ENCODE measurements around the gene DENND4C. TPM values are rescaled to one million over a fixed set of nuclear protein-coding genes. Genes with fewer than 3 reads are reported as not detected.
A peak's percentile ranks its signal among the peaks of the same experiment; 100 is the strongest.
"Not testable (repeated sequence)": the region's sequence is repeated elsewhere in the genome, so short reads cannot be mapped to it uniquely, and the experiment has no call there.

DENND4C gene
- total RNA-seq, 1 donor from 2014 or later: 20.8 TPM

GRCh38 chr9:19386502-19387044 lies 156.1 kb downstream of the DENND4C start:
- intact Hi-C loops (cut with DNase I): no loop called here
- ATAC-seq (ENCODE audit: poor library complexity) (no peak), DNase-seq (no peak)

DNA sequence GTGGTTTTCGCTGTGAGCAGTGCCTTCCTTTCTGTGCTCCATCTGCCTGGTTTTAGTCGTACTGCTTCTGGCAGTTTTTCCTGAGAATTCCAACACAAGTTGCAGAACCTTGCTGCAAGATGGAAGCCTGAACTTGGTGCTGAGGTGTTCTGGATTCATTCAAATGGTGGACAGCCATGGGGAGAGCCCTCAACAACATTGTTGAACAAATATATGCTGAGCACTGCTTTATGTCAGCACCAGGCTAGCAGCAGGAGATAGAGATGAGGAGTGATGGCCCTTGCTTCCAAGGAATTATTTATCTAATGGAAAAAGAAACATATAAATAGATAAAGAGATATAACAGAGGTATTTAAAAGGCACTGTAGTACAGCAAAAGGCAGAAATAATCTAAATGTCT lies 156.8 kb downstream of the DENND4C start:
- intact Hi-C loops (cut with DNase I): no loop called here
- ATAC-seq (ENCODE audit: poor library complexity) (no peak), DNase-seq (no peak)

DNA sequence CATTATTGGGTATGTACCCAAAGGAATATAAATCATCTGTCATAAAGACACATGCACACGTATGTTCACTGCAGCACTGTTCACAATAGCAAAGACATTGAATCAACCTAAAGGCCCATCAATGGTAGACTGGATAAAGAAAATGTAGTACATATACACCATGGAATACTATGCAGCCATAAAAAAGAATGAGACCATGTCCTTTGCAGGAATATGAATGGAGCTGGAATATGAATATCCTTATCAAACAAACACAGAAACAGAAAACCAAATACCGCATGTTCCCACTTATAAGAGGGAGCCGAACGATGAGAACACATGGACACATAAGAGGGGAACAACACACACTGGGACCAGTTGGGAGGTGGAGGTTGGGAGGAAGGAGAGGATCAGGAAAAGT lies 159.0 kb downstream of the DENND4C start:
- ATAC-seq (ENCODE audit: poor library complexity); intact Hi-C loops (cut with DNase I): not testable (repeated sequence)

GRCh38 chr9:19397845-19398244 lies 167.4 kb downstream of the DENND4C start:
- ATAC-seq (ENCODE audit: poor library complexity) (no peak), DNase-seq (no peak)
- intact Hi-C loops (cut with DNase I): no loop called here

More for the DNA sequence above, 159.0 kb downstream of the DENND4C start:
- not testable (repeated sequence) for DNase-seq

DNA sequence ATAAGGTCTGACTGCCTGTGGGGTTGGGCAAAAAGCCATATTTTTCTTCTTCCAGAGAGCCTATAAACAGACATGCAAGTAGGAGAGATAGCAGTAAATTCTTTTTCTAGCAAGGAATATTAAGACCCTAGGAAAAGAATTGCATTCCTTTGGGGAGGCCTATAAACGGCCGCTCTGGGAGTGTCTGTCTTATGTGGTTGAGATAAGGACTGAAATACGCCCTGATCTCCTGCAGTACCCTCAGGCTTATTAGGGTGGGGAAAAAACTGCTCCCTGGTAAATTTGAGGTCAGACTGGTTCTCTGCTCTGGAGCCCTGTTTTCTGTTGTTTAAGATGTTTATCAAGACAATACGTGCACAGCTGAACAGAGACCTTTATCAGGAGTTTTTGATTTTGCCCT lies 172.7 kb downstream of the DENND4C start:
- intact Hi-C loops (cut with DNase I); ATAC-seq (ENCODE audit: poor library complexity); DNase-seq: not testable (repeated sequence)

GRCh38 chr9:19404283-19405075 lies 174.0 kb downstream of the DENND4C start:
- DNase-seq (no peak), ATAC-seq (ENCODE audit: poor library complexity) (no peak)
- intact Hi-C loops (cut with DNase I): no loop called here

- intact Hi-C loops (cut with DNase I): no loop called here
- ATAC-seq (ENCODE audit: poor library complexity) (no peak), DNase-seq (no peak)
These were observed 175.3 kb downstream of the DENND4C start for GRCh38 chr9:19405771-19406170.

- intact Hi-C loops (cut with DNase I): no loop called here
- peak; percentile 55 for ATAC-seq (ENCODE audit: poor library complexity)
These were observed 177.8 kb downstream of the DENND4C start for GRCh38 chr9:19408316-19408692.

DNA sequence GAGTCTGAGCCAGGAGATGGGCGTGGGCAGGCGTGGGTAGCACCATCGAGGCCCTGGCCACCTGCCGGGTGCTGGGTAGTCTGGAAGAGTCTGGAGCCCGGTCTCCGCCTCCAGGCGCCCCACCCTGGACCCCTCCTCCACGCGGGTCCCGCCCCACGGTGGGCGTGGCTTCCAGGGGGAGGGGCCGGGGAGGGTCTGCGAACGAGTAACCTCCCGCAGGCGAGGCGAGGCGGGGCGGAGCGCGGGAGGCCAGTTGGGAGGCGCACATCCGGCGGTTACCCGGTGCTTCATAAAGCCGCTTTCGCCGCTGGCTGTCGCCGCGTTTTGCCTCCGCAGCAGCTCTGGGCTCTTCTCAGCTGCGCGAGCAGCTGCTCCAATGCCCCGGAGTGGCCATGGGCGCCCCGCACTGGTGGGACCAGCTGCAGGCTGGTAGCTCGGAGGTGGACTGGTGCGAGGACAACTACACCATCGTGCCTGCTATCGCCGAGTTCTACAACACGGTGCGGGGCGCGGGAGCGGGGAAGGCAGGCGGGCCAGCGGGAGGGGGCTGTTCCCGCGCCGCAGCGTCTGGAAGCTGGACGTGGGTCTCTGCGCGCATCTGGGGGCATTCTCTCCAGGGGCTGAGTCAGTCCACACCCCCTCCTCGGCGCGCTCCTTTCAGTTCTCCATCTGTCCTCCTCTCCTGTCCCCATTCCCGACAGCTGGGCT lies 178.4 kb downstream of the DENND4C start, which contains the start of gene ACER2:
Gene ACER2 (plus strand): TSS at position 317 of the 708 bp plus-strand sequence. CDS start 76 bp downstream, at position 393.
- intact Hi-C loops (cut with DNase I): no loop called here
- ATAC-seq (ENCODE audit: poor library complexity): peak; percentile 99

More at GRCh38 chr9:19408316-19408692, 177.8 kb downstream of the DENND4C start:
- DNase-seq: peak; percentile 83

DNA sequence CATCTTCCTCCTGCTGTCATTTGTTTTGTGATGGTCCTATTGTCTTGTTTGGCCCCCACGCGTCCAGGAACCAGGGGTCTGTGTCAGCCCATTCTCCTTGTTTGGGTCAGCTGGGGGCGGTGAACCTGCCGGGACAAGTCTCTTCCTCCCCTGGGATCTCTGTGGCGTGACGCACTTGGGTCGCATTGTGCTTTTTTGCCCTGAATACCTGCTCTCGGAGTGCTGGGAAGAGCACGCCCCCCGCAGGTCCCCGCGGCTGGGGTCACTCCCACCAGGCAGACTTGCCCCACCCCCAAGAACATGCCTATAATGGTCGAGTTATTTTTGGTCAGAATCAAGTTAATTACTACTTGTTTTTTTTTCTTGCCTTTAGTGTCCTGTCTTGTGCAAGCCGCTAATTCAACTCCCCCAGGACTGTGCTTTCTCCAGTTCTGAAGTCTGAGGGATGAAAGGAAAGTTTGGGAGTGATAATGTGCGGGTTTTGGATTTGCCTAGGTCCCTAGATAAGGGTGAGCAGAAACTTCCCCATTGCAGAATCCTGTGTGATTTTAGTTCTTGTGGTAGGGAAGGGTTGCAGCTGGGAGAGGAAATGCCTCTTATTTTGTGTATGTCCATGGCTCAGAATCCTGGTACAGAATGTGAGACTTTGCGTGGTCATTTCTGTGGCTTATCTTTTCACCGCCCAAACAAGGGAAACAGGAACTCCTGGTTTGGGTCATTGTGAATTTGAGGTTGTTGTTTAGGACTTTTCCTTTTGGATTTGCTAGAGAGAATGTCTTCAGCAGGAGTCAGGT lies 179.1 kb downstream of the DENND4C start:
- DNase-seq (peak; percentile 64), ATAC-seq (ENCODE audit: poor library complexity) (peak; percentile 32)
- intact Hi-C loops (cut with DNase I): no loop called here

More for the DNA sequence above, 178.4 kb downstream of the DENND4C start, which contains the start of gene ACER2:
- peak; percentile 98 for DNase-seq

DNA sequence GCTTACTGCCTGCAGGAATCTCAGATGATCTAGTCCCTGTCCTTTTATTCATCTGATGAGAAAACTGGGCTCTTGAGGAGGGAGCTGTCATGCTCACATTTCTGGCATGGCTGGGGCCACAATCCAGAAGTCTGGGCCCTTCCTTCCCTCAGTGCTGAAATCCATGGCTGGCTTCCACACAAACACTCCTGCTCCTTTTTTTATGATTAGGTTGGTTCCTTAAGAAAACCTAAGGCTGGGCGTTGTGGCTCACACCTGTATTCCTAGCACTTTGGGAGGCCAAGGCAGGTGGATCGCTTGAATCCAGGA lies 179.7 kb downstream of the DENND4C start:
- ATAC-seq (ENCODE audit: poor library complexity) (no peak), DNase-seq (no peak)
- intact Hi-C loops (cut with DNase I): no loop called here

DNA sequence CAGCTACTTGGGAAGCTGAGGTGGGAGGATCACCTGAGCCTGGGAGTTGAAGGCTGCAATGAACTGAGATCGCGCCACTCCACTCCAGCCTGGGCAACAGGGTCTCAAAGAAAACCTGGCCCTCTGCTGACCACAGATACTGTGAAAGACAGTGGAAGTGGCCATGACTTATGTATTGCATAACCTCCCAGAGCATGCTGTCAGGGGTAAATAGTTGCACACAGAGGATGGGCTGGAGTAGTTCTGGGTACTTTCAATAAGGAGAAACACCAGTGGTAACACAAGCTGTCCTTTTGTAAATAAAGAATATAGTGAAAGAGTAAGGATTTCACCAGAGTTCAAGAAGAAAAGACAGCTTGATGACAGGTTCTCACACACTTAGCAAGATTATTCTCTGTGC lies 180.1 kb downstream of the DENND4C start:
- ATAC-seq (ENCODE audit: poor library complexity): no peak
- no peak for DNase-seq
- intact Hi-C loops (cut with DNase I): no loop called here

- no peak for ATAC-seq (ENCODE audit: poor library complexity)
- intact Hi-C loops (cut with DNase I): no loop called here
- DNase-seq: no peak
These were observed 180.8 kb downstream of the DENND4C start for GRCh38 chr9:19411316-19411715.

- intact Hi-C loops (cut with DNase I); ATAC-seq (ENCODE audit: poor library complexity): not testable (repeated sequence)
These were observed 183.0 kb downstream of the DENND4C start for GRCh38 chr9:19413456-19413855.

GRCh38 chr9:19416143-19416542 lies 185.7 kb downstream of the DENND4C start:
- intact Hi-C loops (cut with DNase I): no loop called here
- no peak for DNase-seq
- ATAC-seq (ENCODE audit: poor library complexity): no peak

More at GRCh38 chr9:19413456-19413855, 183.0 kb downstream of the DENND4C start:
- DNase-seq: not testable (repeated sequence)

DNA sequence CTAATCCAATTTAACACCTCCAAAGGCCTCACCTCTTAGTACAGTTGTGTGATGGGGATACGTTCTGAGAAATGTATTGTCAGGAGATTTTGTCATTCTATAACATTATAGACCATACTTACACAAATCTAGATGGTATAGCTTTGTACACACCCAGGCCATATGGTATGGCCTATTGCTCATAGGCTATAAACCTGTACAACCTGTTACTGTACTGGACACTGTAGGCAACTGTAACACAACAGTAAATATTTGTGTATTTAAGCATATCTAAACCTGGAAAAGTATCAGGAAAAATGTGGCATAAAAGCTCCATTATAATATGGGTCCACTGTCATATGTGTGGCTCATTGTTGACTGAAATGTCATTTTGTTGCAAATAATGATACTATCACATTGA lies 190.4 kb downstream of the DENND4C start:
- ATAC-seq (ENCODE audit: poor library complexity) (no peak), DNase-seq (no peak)
- intact Hi-C loops (cut with DNase I): no loop called here

Measured in Right ventricle myocardium superior (tissue), 1 donor.